ENCODE results near the gene DHX35. TPM values are rescaled to one million over a fixed set of nuclear protein-coding genes. Genes with fewer than 3 reads are reported as not detected.

DHX35 gene
- total RNA-seq, 1 experiment from 2014 or later: 11.2 TPM

DNA sequence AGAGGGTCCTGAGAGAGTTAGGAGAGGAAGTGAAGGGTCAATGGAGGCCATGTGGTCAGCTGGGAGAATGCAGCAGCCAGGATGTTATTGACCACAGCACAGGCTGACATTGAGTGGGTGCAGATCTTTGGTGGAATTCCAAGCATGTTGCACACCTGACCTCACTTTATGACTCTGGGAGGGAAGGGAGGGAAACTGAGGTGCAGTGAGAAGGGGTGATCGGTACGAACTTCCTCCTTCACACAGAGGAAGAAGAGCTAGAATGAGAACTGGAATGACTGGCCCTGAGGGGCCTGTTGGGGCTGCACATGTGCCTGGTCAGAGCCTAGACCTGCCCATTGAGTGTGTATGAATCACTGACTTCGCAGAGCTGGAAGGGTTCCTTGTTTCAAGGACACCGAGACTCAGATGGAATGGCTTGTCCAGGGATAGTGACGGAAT is 26.2 kb upstream of the DHX35 start:
- H3K9me3 ChIP-seq (ENCODE audit: control insufficient read depth in 1 of 2, insufficient read depth in 1 of 2, low read depth in 1 of 2, low read length in 2 of 2): no peaks in the 10 kb centered on the region
- H3K4me2 ChIP-seq (ENCODE audit: low read length): peak overlapping the region; percentile 36; the same call in 1 of the 2 replicates
- H2AFZ ChIP-seq (ENCODE audit: low read depth, low read length, poor library complexity, severe bottlenecking): no peak overlapping the region
- H3K36me3 ChIP-seq (ENCODE audit: control insufficient read depth in 1 of 2, insufficient read depth in 2 of 2, low read length in 2 of 2): peaks cover 16 to 58% of the 10 kb centered on the region in 2 experiments
- H3K9me2 ChIP-seq (ENCODE audit: insufficient read depth): no peaks in the 10 kb centered on the region
- H3K27me3 ChIP-seq (ENCODE audit: insufficient read depth, low read length): no peaks in the 10 kb centered on the region
- ChIA-PET CTCF (interaction anchor here (1.0 to 1.1 kb wide), 2 partner anchors 8 to 10 kb away, joined by 3 to 5 read pairs; partner anchors contain the start of gene FAM83D), RAD21 (ENCODE audit: low non-redundant PET in 1 of 2, low total read pairs in 2 of 2, uncharacterized antibody in 2 of 2, unreplicated experiment in 2 of 2) (no interaction called here), POLR2A (interaction anchor here (1.0 to 1.8 kb wide), 2 partner anchors 10 to 13 kb away, joined by 3 to 6 read pairs; partner anchors contain the start of gene FAM83D)
- ATAC-seq (no peak), DNase-seq (ENCODE audit: low read depth, low spot score) (no peak)
- H3K4me1 ChIP-seq (ENCODE audit: control insufficient read depth in 1 of 2, insufficient read depth in 2 of 2, low read length in 2 of 2): peaks cover 16 to 25% of the 10 kb centered on the region in 2 experiments
- intact Hi-C loops (cut with micrococcal nuclease): no loop called here
- H3K79me2 ChIP-seq (ENCODE audit: insufficient read depth, low read length): peaks cover 100% of the 10 kb centered on the region
- peaks cover 7% of the 10 kb centered on the region; the same call in 1 of the 2 replicates for H4K20me1 ChIP-seq (ENCODE audit: insufficient read depth)
- TF ChIP-seq, protein P1, sequence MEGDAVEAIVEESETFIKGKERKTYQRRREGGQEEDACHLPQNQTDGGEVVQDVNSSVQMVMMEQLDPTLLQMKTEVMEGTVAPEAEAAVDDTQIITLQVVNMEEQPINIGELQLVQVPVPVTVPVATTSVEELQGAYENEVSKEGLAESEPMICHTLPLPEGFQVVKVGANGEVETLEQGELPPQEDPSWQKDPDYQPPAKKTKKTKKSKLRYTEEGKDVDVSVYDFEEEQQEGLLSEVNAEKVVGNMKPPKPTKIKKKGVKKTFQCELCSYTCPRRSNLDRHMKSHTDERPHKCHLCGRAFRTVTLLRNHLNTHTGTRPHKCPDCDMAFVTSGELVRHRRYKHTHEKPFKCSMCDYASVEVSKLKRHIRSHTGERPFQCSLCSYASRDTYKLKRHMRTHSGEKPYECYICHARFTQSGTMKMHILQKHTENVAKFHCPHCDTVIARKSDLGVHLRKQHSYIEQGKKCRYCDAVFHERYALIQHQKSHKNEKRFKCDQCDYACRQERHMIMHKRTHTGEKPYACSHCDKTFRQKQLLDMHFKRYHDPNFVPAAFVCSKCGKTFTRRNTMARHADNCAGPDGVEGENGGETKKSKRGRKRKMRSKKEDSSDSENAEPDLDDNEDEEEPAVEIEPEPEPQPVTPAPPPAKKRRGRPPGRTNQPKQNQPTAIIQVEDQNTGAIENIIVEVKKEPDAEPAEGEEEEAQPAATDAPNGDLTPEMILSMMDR (IDR thresholded peaks at IDR 0.05 in 2 of 3, conservative IDR thresholded peaks at IDR 0.05 in 1 of 3; ENCODE audit: borderline replicate concordance in 1 of 3, insufficient read depth in 1 of 3, low read depth in 2 of 3, low read length in 2 of 3): no peak
- TF ChIP-seq EZH2 (IDR thresholded peaks at IDR 0.05) (no peak), EZH2phosphoT487 (IDR thresholded peaks at IDR 0.05; ENCODE audit: borderline replicate concordance) (no peak), EGR1 (IDR thresholded peaks at IDR 0.05; ENCODE audit: low read depth) (no peak), FOSL1 (IDR thresholded peaks at IDR 0.05; ENCODE audit: low read depth) (no peak)
- H3K4me3 ChIP-seq (replicated peaks in 1 of 2; ENCODE audit: low read depth in 1 of 2, low read length in 2 of 2): no peak overlapping the region
- no TSS peak for BruUV-seq (replicated peaks)
- H3K9ac ChIP-seq (ENCODE audit: low read length): no peak overlapping the region
- no peak overlapping the region; the same call in 1 of the 2 replicates for H3K27ac ChIP-seq (ENCODE audit: low read depth, low read length)

DNA sequence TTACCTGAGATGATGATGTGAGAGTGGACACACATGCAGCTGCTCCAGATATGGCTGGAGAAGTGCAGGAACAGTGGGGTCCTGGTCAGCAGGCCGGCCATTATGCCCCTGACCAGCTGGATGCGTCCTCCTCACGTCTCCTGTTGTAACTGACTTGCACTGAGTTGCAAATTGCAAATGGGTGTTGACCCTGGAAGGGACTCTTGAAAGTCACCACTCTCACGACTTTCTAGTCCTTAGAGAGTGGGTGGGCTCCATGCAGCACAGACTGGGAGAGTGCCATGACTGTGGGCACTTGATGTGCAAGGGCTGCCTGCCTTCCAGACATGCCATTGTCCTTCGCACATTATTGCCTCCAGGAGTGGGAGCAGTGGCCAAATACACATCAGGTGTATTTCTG is 25.1 kb upstream of the DHX35 start:
- Histone ChIP-seq H3K4me3 (replicated peaks in 1 of 2; ENCODE audit: low read depth in 1 of 2, low read length in 2 of 2) (no peak overlapping the region), H3K27me3 (ENCODE audit: insufficient read depth, low read length) (no peaks in the 10 kb centered on the region), H3K4me1 (ENCODE audit: control insufficient read depth in 1 of 2, insufficient read depth in 2 of 2, low read length in 2 of 2) (peaks cover 16 to 25% of the 10 kb centered on the region in 2 experiments), H3K79me2 (ENCODE audit: insufficient read depth, low read length) (peaks cover 100% of the 10 kb centered on the region), H2AFZ (ENCODE audit: low read depth, low read length, poor library complexity, severe bottlenecking) (no peak overlapping the region), H3K36me3 (ENCODE audit: control insufficient read depth in 1 of 2, insufficient read depth in 2 of 2, low read length in 2 of 2) (peaks cover 14 to 54% of the 10 kb centered on the region in 2 experiments), H3K4me2 (ENCODE audit: low read length) (no peak overlapping the region), H3K9me2 (ENCODE audit: insufficient read depth) (no peaks in the 10 kb centered on the region), H3K27ac (ENCODE audit: low read depth, low read length) (no peak overlapping the region), H3K9ac (ENCODE audit: low read length) (no peak overlapping the region), H4K20me1 (ENCODE audit: insufficient read depth) (peaks cover 7% of the 10 kb centered on the region; the same call in 1 of the 2 replicates), H3K9me3 (ENCODE audit: control insufficient read depth in 1 of 2, insufficient read depth in 1 of 2, low read depth in 1 of 2, low read length in 2 of 2) (no peaks in the 10 kb centered on the region)
- RAD21 ChIA-PET (ENCODE audit: low non-redundant PET in 1 of 2, low total read pairs in 2 of 2, uncharacterized antibody in 2 of 2, unreplicated experiment in 2 of 2): no interaction called here
- DNase-seq (ENCODE audit: low read depth, low spot score) (no peak), ATAC-seq (no peak)
- BruUV-seq (replicated peaks): no TSS peak
- POLR2A ChIA-PET: interaction anchor here (1.8 kb wide), 1 partner anchor 11 kb away, joined by 6 read pairs; the partner anchor contains the start of gene FAM83D
- intact Hi-C loops (cut with micrococcal nuclease): no loop called here
- CTCF ChIA-PET: interaction anchor here (1.0 to 1.1 kb wide), 2 partner anchors 9 to 11 kb away, joined by 3 to 5 read pairs; partner anchors contain the start of gene FAM83D
- no peak for TF ChIP-seq SRF (IDR thresholded peaks at IDR 0.05; ENCODE audit: low read depth)
- TF ChIP-seq POLR2A (IDR thresholded peaks at IDR 0.05; ENCODE audit: borderline replicate concordance, extremely low read depth, insufficient read depth, insufficient read length): no peak
- TF ChIP-seq CEBPB (IDR thresholded peaks at IDR 0.05; ENCODE audit: low read depth): no peak
- TF ChIP-seq, protein P1 (IDR thresholded peaks at IDR 0.05 in 2 of 3, conservative IDR thresholded peaks at IDR 0.05 in 1 of 3; ENCODE audit: borderline replicate concordance in 1 of 3, insufficient read depth in 1 of 3, low read depth in 2 of 3, low read length in 2 of 3): no peak
- TF ChIP-seq FOSL1 (IDR thresholded peaks at IDR 0.05; ENCODE audit: low read depth): no peak
- no peak for TF ChIP-seq RAD21 (IDR thresholded peaks at IDR 0.05; ENCODE audit: low read depth)
- TF ChIP-seq, protein P2, sequence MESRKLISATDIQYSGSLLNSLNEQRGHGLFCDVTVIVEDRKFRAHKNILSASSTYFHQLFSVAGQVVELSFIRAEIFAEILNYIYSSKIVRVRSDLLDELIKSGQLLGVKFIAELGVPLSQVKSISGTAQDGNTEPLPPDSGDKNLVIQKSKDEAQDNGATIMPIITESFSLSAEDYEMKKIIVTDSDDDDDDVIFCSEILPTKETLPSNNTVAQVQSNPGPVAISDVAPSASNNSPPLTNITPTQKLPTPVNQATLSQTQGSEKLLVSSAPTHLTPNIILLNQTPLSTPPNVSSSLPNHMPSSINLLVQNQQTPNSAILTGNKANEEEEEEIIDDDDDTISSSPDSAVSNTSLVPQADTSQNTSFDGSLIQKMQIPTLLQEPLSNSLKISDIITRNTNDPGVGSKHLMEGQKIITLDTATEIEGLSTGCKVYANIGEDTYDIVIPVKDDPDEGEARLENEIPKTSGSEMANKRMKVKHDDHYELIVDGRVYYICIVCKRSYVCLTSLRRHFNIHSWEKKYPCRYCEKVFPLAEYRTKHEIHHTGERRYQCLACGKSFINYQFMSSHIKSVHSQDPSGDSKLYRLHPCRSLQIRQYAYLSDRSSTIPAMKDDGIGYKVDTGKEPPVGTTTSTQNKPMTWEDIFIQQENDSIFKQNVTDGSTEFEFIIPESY (IDR thresholded peaks at IDR 0.05; ENCODE audit: extremely low read depth, insufficient replicate concordance, low read length): no peak
- TF ChIP-seq SIN3A (IDR thresholded peaks at IDR 0.05; ENCODE audit: low read depth): no peak
- TF ChIP-seq POLR2AphosphoS5 (IDR thresholded peaks at IDR 0.05; ENCODE audit: low read depth, low read length): no peak

Data from HCT116 (cell line).